Natural killer cell (primary cell): ENCODE results near the gene PPFIA3. TPM values are rescaled to one million over a fixed set of nuclear protein-coding genes. Genes with fewer than 3 reads are reported as not detected.
"Not testable (repeated sequence)": the region's sequence is repeated elsewhere in the genome, so short reads cannot be mapped to it uniquely, and the experiment has no call there.

Source experiments
- ATAC-seq, 3 donors: fragments of 150-1000 bp in 2 of 3; fragments of 200-7000 bp in 1 of 3; cut with Tn5 transposase; 1 replicate in 1 of 3; 2 replicates in 2 of 3; pipeline ENCODE4 v1.10.0; 2021; ENCODE audit warnings: mild to moderate bottlenecking in 2 of 3, moderate library complexity in 2 of 3
- DNase-seq, 2 donors: peaks; one replicate each; pipeline versions ENCODE4 v3.0.0 to v3.0.0-alpha.2; 2013 to 2021; ENCODE audit warnings: mixed read lengths in 1 of 2
- H3K27ac ChIP-seq: one replicate; pipeline ENCODE4 v1.5.1; 2013; ENCODE audit warnings: mild to moderate bottlenecking, low read length
- H3K27me3 ChIP-seq: one replicate; pipeline ENCODE4 v1.6.1; 2013; ENCODE audit warnings: low read length; ENCODE audit not compliant: control insufficient read depth, insufficient read depth
- H3K36me3 ChIP-seq: one replicate; pipeline ENCODE4 v1.6.1; 2013; ENCODE audit warnings: low read length; ENCODE audit not compliant: control insufficient read depth, insufficient read depth
- H3K4me1 ChIP-seq: one replicate; pipeline ENCODE4 v1.6.1; 2013; ENCODE audit warnings: low read length; ENCODE audit not compliant: control insufficient read depth, insufficient read depth
- H3K4me3 ChIP-seq: one replicate; pipeline ENCODE4 v1.5.1; 2013; ENCODE audit warnings: low read length
- H3K9me3 ChIP-seq: one replicate; pipeline ENCODE4 v1.6.1; 2013; ENCODE audit warnings: low read length; ENCODE audit not compliant: control insufficient read depth, insufficient read depth
- H3K27ac Mint-ChIP-seq, 2 donors: one replicate each; pipeline ENCODE4 v1.8.0; 2022; ENCODE audit warnings: mild to moderate bottlenecking in 2 of 2, mixed read lengths in 2 of 2, moderate library complexity in 1 of 2
- H3K27me3 Mint-ChIP-seq, 2 donors: one replicate each; pipeline ENCODE4 v1.8.0; 2022; ENCODE audit warnings: low read depth in 2 of 2, mixed read lengths in 2 of 2
- H3K36me3 Mint-ChIP-seq: one replicate; pipeline ENCODE4 v1.8.0; 2022; ENCODE audit warnings: mixed read lengths
- H3K4me1 Mint-ChIP-seq, 2 donors: one replicate each; pipeline ENCODE4 v1.8.0; 2022; ENCODE audit warnings: mixed read lengths in 2 of 2
- H3K4me3 Mint-ChIP-seq: one replicate; pipeline ENCODE4 v1.8.0; 2022; ENCODE audit warnings: mild to moderate bottlenecking, moderate library complexity, mixed read lengths
- H3K9me3 Mint-ChIP-seq, 2 donors: one replicate each; pipeline ENCODE4 v1.8.0; 2022; ENCODE audit warnings: mixed read lengths in 2 of 2
- WGBS: methylation state at CpG from one replicate; pipeline ENCODE4 v1.1.7; 2013; ENCODE audit warnings: missing lambda C conversion rate; ENCODE audit not compliant: insufficient coverage; 5-methylcytosine and 5-hydroxymethylcytosine counted together
- intact Hi-C: fragments of 100-400 bp; cut with micrococcal nuclease; formaldehyde crosslinking; loops from one replicate; pipeline ENCODE4 v1.14.2; 2022
- total RNA-seq, 4 donors: library from RNA; stranded (reverse); fragments of 120-200 nt in 1 of 4; gene quantifications; one replicate each; pipeline versions ENCODE4 v1.2.3 to v1.2.4, GENCODE V29; 2013 to 2022
- TF ChIP-seq, protein P1 (sequence below): fragments of 200-600 bp; IDR thresholded peaks from one replicate; pipeline ENCODE4 v1.8.0; 2022; ENCODE audit warnings: antibody characterized with exemption

The PPFIA3 gene
- total RNA-seq, 3 donors from 2014 or later (not counting 1 experiment from before 2014, with no cell fraction given) = 5.3 to 5.5 (median 5.3) TPM

DNA sequence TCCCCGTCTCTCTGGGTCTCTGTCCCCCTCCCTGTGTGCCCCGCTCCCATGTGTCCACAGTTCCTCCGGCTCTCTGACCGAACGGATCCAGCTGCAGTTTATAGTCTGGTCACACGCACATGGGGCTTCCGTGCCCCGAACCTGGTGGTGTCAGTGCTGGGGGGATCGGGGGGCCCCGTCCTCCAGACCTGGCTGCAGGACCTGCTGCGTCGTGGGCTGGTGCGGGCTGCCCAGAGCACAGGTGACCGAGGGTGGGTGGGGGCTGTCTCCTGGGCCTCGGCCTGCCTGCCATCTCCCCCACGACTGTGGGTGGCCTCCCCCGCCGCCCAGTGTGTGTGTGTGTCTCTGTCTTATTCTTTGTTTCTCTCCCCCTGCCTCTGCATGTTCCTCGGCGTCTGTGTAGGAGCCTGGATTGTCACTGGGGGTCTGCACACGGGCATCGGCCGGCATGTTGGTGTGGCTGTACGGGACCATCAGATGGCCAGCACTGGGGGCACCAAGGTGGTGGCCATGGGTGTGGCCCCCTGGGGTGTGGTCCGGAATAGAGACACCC is 48.6 kb downstream of the PPFIA3 start:
- intact Hi-C loops = no loop called here
- no peaks in the 10 kb centered on the region for H3K36me3 ChIP-seq
- no peaks in the 10 kb centered on the region for H3K27me3 ChIP-seq
- Mint-ChIP-seq H3K4me1 (no peaks in the 10 kb centered on the region), H3K27ac (no peak overlapping the region), H3K27me3 (peaks cover 8 to 11% of the 10 kb centered on the region in 2 donors), H3K36me3 (no peaks in the 10 kb centered on the region), H3K9me3 (no peaks in the 10 kb centered on the region), H3K4me3 (no peak overlapping the region)
- no peak overlapping the region for H3K4me3 ChIP-seq
- no peaks in the 10 kb centered on the region for H3K4me1 ChIP-seq
- ATAC-seq (no peak), DNase-seq (no peak)
- 92% methylated on average over 25 of the region's 25 CpGs for WGBS
- no peaks in the 10 kb centered on the region for H3K9me3 ChIP-seq
- TF ChIP-seq, protein P1, sequence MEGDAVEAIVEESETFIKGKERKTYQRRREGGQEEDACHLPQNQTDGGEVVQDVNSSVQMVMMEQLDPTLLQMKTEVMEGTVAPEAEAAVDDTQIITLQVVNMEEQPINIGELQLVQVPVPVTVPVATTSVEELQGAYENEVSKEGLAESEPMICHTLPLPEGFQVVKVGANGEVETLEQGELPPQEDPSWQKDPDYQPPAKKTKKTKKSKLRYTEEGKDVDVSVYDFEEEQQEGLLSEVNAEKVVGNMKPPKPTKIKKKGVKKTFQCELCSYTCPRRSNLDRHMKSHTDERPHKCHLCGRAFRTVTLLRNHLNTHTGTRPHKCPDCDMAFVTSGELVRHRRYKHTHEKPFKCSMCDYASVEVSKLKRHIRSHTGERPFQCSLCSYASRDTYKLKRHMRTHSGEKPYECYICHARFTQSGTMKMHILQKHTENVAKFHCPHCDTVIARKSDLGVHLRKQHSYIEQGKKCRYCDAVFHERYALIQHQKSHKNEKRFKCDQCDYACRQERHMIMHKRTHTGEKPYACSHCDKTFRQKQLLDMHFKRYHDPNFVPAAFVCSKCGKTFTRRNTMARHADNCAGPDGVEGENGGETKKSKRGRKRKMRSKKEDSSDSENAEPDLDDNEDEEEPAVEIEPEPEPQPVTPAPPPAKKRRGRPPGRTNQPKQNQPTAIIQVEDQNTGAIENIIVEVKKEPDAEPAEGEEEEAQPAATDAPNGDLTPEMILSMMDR = no peak
- no peak overlapping the region for H3K27ac ChIP-seq

DNA sequence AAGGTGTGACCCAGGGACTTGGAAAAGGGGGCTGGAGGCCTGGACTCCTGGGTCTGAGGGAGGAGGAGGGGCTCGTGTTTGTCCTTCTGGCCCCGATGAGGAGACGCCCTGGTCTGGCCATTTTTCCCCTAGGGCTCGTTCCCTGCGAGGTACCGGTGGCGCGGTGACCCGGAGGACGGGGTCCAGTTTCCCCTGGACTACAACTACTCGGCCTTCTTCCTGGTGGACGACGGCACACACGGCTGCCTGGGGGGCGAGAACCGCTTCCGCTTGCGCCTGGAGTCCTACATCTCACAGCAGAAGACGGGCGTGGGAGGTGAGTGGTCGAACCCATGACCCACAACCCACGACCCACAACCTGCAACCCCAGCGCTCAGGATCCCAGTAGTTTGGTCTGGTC is 49.1 kb downstream of the PPFIA3 start:
- Histone ChIP-seq H3K36me3 (no peaks in the 10 kb centered on the region), H3K4me1 (no peaks in the 10 kb centered on the region), H3K27ac (no peak overlapping the region), H3K27me3 (no peaks in the 10 kb centered on the region), H3K4me3 (no peak overlapping the region), H3K9me3 (no peaks in the 10 kb centered on the region)
- WGBS = 88% methylated on average over 23 of the region's 23 CpGs
- TF ChIP-seq, protein P1 = no peak
- no peaks in the 10 kb centered on the region for H3K9me3 Mint-ChIP-seq
- H3K4me3 Mint-ChIP-seq = no peak overlapping the region
- no peak overlapping the region for H3K27ac Mint-ChIP-seq
- H3K4me1 Mint-ChIP-seq = no peaks in the 10 kb centered on the region
- peaks cover 8 to 11% of the 10 kb centered on the region in 2 donors for H3K27me3 Mint-ChIP-seq
- no peak for DNase-seq
- no peaks in the 10 kb centered on the region for H3K36me3 Mint-ChIP-seq
- ATAC-seq = no peak
- intact Hi-C loops = no loop called here

DNA sequence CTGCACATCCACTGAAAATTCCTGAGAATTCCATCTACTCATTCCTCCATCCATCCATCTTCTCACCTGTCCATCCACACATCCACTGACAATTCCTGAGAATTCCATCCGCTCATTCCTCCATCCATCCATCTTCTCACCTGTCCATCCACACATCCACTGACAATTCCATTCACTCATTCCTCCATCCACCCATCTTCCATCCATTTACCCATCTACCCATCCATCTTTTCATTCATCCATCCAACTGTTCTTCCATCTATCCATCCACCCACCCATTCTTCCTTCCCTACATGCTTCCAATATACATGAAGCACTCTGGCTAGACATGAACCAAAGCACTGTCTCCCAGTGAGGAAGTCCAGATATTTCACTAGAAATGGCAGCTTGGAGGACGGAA is 53.9 kb downstream of the PPFIA3 start:
- Histone ChIP-seq H3K9me3 (no peaks in the 10 kb centered on the region), H3K27ac (no peak overlapping the region), H3K27me3 (no peaks in the 10 kb centered on the region), H3K4me3 (no peak overlapping the region), H3K4me1 (no peaks in the 10 kb centered on the region), H3K36me3 (no peaks in the 10 kb centered on the region)
- no peak overlapping the region for H3K27ac Mint-ChIP-seq
- no peak overlapping the region for H3K4me3 Mint-ChIP-seq
- DNase-seq (no peak), ATAC-seq (no peak)
- intact Hi-C loops = no loop called here
- H3K9me3 Mint-ChIP-seq = no peaks in the 10 kb centered on the region
- 96% methylated on average over 2 of the region's 2 CpGs for WGBS
- no peaks in the 10 kb centered on the region for H3K4me1 Mint-ChIP-seq
- H3K27me3 Mint-ChIP-seq = peaks cover 0 to 3% of the 10 kb centered on the region in 2 donors
- no peaks in the 10 kb centered on the region for H3K36me3 Mint-ChIP-seq
- TF ChIP-seq, protein P1 = no peak

DNA sequence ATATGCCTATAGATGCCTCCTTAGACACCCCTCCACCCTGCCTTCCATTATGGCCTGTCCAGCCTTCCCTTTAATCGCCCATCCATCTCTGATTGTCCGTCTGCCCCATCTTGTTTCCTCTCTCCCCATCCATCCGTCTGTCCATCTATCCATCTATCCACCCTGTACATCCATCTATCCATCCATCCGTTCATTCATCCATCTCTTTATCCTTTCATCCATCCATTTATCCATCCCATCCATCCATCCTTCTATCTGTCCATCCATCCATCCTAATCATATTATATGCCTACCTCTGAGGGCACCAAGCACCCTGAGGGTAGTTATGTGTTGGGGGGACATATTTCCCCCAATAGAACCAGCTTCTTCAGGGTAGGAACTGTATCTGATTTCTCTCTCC is 61.3 kb downstream of the PPFIA3 start:
- no peaks in the 10 kb centered on the region for H3K4me1 ChIP-seq

DNA sequence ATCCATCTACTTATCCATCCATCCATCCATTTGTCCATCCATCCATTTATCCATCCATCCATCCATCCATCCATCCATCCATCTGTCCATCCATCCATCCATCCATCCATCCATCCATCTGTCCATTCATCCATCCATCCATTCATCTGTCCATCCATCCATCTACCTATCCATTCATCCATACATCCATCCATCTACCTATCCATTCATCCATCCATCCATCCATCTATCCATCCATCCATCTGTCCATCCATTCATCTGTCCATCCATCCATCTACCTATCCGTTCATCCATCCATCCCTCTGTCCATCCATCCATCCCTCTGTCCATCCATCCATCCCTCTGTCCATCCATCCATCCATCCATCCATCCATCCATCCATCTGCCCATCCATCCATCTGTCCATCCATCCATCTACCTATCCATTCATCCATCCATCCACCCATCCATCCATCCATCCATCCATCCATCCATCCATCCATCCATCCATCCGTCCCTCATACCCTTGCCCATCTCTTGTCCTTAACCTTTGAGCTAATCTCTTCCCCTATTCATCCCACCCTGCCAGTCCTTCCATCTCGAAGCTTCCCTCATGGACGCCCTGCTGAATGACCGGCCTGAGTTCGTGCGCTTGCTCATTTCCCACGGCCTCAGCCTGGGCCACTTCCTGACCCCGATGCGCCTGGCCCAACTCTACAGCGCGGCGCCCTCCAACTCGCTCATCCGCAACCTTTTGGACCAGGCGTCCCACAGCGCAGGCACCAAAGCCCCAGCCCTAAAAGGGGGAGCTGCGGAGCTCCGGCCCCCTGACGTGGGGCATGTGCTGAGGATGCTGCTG is 62.9 kb downstream of the PPFIA3 start:
- H3K9me3 Mint-ChIP-seq, intact Hi-C loops, H3K36me3 Mint-ChIP-seq: not testable (repeated sequence)

More for the DNA sequence above, 61.3 kb downstream of the PPFIA3 start:
- H3K4me1 Mint-ChIP-seq = no peaks in the 10 kb centered on the region
- peaks cover 0 to 3% of the 10 kb centered on the region in 2 donors for H3K27me3 Mint-ChIP-seq
- H3K9me3 Mint-ChIP-seq = peaks cover 2 to 4% of the 10 kb centered on the region in 2 donors
- DNase-seq = no peak
- no peaks in the 10 kb centered on the region for H3K36me3 ChIP-seq
- ATAC-seq = no peak
- intact Hi-C loops = no loop called here
- no peaks in the 10 kb centered on the region for H3K27me3 ChIP-seq
- H3K4me3 Mint-ChIP-seq = no peak overlapping the region
- H3K27ac Mint-ChIP-seq = no peak overlapping the region
- no peak overlapping the region for H3K4me3 ChIP-seq
- peaks cover 9% of the 10 kb centered on the region for H3K9me3 ChIP-seq
- TF ChIP-seq, protein P1 = no peak
- 87% methylated on average over 4 of the region's 4 CpGs for WGBS
- H3K27ac ChIP-seq = no peak overlapping the region
- H3K36me3 Mint-ChIP-seq = no peaks in the 10 kb centered on the region

More for the DNA sequence above, 62.9 kb downstream of the PPFIA3 start:
- not testable (repeated sequence) for H3K36me3 ChIP-seq, H3K27me3 Mint-ChIP-seq, H3K9me3 ChIP-seq, ATAC-seq, H3K27ac ChIP-seq, H3K4me3 ChIP-seq, H3K4me3 Mint-ChIP-seq, DNase-seq, H3K27me3 ChIP-seq, H3K27ac Mint-ChIP-seq, H3K4me1 ChIP-seq, H3K4me1 Mint-ChIP-seq
- WGBS = 97% methylated on average over 20 of the region's 20 CpGs
